ENCODE results near the gene OSBP.
"Not testable (repeated sequence)": the region's sequence is repeated elsewhere in the genome, so short reads cannot be mapped to it uniquely, and the experiment has no call there.

The OSBP gene, protein sequence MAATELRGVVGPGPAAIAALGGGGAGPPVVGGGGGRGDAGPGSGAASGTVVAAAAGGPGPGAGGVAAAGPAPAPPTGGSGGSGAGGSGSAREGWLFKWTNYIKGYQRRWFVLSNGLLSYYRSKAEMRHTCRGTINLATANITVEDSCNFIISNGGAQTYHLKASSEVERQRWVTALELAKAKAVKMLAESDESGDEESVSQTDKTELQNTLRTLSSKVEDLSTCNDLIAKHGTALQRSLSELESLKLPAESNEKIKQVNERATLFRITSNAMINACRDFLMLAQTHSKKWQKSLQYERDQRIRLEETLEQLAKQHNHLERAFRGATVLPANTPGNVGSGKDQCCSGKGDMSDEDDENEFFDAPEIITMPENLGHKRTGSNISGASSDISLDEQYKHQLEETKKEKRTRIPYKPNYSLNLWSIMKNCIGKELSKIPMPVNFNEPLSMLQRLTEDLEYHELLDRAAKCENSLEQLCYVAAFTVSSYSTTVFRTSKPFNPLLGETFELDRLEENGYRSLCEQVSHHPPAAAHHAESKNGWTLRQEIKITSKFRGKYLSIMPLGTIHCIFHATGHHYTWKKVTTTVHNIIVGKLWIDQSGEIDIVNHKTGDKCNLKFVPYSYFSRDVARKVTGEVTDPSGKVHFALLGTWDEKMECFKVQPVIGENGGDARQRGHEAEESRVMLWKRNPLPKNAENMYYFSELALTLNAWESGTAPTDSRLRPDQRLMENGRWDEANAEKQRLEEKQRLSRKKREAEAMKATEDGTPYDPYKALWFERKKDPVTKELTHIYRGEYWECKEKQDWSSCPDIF
- 74.3 to 102 reads per million in 2 donors for total RNA-seq

DNA sequence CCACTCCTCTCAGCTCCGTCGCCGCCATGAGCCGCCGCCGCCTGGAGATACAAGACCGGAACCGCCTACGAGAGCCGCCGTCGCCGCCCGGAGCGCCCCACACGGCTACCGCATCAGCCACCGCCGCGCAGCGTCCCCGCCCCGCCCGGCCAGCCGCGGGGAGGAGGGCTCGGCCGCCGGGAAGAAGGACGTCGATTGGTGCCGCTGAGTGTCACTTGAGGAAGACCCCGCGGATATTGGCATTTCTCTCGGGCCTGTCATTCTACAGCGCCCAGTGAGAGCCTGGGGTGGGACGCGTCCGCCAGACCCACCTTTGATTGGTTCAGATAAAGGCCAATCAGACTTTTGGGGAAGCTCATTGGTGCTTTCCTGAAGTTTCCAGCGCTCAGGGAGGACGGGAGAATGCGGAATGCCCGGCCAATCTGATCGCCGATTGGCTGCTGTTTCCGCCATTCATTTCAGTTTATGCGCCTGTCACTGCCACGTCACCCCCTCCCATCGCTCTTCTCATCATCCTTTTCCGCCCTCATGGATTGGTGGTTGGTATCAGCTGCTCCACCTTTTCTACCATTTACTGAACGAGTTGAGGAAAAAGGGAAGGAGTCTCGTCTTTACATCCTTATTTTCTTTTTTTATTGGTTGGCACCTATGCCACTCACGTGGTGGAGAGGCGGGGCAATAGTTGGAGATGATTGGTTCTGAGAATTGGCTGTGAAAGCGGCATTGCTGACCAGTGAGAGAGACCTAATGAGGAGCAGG, at the start of gene OSBP:
OSBP (minus strand) TSS at position 138 of the 759 bp plus-strand sequence; CDS start at position 28, 110 bp downstream.
- peak; percentile 92 for DNase-seq

- no peak for DNase-seq
Measured at GRCh38 chr11:59660621-59661020, 45.0 kb upstream of the OSBP start.

GRCh38 chr11:59659981-59660380, 44.4 kb upstream of the OSBP start:
- DNase-seq: no peak

- DNase-seq: no peak
Measured at GRCh38 chr11:59658036-59658435, 42.5 kb upstream of the OSBP start.

DNA sequence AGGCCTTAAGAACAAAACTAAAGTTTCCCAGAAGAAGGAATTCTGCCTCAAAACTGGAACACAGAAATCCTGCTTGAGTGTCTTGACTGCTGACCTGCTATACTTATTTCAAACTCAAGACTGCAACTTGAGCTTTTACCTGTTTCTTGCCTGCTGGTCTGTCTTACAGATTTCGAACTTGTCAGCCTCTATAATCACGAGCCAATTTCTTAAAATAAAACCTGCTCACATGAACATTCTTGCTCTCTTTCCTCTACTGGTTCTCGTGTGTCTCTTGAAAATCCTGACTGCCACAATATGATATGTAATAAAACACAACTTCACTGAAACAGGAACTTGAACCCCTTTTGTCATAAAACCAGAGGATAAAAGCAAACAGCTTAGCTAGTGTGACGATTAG, 39.3 kb upstream of the OSBP start:
- no peak for DNase-seq

- DNase-seq: no peak
Measured at GRCh38 chr11:59647245-59647980, 31.8 kb upstream of the OSBP start.

DNA sequence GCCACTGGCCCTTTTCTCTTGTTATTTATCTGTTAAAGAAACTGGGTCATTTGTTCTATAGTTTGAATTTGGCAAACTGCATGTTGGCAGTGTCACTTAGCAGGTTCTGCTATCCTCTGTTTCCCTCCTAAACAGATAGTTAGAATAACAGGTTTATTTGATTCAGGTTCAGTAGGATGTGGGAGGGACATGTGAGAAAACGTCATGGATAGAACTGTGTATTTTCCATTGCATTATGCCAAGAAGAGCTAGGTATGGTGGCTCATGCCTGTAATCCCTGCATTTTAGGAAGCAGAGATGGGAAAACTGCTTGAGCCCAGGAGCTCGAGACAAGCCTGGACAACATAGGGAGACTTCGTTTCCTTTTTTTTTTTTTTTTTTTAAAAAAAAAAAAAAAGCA, 29.0 kb upstream of the OSBP start:
- DNase-seq: no peak

DNA sequence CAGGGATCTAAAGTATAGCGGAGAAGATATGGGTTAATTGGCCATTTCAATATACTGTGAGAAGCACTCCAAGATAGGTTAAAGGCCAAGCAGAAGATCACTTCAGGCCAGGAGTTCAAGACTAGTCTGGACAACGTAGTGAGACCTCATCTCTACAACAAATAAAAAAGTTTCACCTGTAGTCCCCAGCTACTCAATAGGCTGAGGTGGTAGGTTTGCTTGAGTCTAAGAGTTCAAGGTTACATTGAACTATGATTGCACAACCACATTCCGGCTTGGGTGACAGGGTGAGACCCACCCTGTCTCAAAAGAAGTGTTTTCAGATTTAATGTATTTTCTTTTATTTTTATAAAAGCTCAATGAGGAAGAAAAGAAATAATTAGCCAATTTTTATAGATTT, 27.8 kb upstream of the OSBP start:
- no peak for DNase-seq

- DNase-seq: no peak
Measured at GRCh38 chr11:59641156-59641555, 25.6 kb upstream of the OSBP start.

- DNase-seq: no peak
Measured at GRCh38 chr11:59630493-59630892, 14.9 kb upstream of the OSBP start.

- no peak for DNase-seq
Measured at GRCh38 chr11:59629996-59630395, 14.4 kb upstream of the OSBP start.

GRCh38 chr11:59626969-59627368, 11.4 kb upstream of the OSBP start:
- DNase-seq: not testable (repeated sequence)

- no peak for DNase-seq
Measured at GRCh38 chr11:59625703-59626102, 10.1 kb upstream of the OSBP start.

DNA sequence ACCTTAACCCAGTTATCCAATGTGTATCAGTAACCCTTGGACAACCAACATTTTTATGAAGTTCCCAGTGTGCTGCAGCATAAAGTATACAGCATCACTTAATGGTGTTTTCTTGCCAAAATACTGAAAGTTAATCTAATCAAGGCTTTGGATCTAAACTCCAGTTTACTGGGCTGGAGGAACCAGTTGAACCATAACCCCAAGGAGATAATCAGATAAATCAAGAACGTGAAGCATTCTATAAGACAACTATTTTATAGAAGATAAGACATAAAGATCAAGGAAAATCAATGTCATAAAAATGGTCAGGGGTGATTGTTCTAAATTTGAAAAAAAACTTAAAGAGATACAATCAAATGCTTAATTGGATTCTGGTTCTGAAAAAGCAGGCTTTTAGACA, 2.3 kb upstream of the OSBP start:
- no peak for DNase-seq

GRCh38 chr11:59616396-59616982, 915 bp upstream of the OSBP start:
- no peak for DNase-seq

DNA sequence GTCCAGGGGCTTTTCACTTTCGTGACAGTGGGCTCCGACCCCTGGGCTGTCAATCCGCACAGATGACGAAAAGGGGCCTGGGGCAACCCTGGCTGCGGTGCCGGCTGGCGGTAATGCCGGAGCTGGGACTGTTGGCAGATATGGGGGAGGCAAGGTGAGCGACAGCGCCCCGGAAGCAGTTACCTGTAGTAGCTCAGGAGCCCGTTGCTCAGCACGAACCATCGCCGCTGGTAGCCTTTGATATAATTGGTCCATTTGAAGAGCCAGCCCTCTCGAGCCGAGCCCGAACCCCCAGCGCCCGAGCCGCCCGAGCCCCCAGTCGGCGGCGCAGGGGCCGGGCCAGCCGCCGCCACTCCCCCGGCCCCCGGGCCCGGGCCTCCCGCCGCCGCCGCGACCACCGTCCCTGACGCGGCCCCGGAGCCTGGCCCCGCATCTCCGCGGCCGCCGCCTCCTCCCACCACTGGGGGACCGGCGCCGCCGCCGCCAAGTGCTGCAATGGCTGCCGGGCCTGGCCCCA, 396 bp downstream of the OSBP start:
- DNase-seq: peak; percentile 61

DNA sequence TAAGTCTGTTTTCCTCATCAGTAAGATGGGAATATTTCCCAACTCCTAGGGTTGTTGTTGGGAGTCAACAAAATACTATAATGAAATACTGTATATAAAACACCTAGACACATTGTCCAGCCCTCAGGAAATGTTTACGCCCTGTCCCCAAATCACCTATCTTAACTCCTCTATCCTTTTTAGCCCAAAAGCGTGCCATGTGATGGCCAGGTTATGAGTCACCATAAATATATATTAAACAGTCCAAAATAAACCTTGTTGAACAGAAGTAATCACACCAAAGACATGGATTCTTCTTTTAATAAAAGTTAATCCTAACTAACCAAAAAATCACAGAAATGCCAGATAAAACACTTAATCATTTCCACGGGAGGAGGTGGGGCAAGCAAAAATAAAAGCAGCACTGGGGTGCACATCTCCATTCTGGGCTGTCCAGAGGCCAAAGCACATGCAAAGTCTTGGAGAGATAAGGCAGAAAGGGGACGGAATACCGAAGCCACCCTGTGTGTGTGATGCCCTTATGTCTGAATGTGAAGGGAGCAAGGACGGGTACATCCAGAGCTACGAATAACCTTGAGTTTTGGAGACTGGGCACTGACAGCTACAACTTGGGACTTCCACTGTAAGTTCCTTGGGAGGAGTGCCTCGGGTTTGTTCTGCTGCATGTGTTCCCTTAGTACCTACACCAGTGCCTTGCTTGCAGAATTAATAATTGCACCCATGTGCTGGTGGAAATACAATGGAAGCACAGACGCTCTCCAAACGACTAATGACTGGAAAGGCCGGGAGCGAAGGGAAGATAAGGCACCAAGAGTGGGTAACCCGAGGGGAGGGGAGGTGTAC, 1.1 kb downstream of the OSBP start:
- no peak for DNase-seq

- DNase-seq: no peak
Measured at GRCh38 chr11:59611570-59612565, 3.7 kb downstream of the OSBP start.

- no peak for DNase-seq
Measured at GRCh38 chr11:59610289-59610688, 5.3 kb downstream of the OSBP start.

Data from T-helper 9 cell (primary cell).